IMR-90 (cell line): ENCODE results near the gene DAG1. TPM values are rescaled to one million over a fixed set of nuclear protein-coding genes. Genes with fewer than 3 reads are reported as not detected.

Experiments
- ATAC-seq: fragments of 200-7000 bp; cut with Tn5 transposase; 2 replicates; pipeline ENCODE4 v1.9.1; 2020; ENCODE audit warnings: low read depth, mild to moderate bottlenecking, moderate library complexity
- BruUV-seq: library from RNA; stranded (reverse); fragments of 400-500 nt; replicated peaks from 2 replicates; lab custom pipeline; 2021; lab: Mats Ljungman, UMichigan
- CTCF ChIA-PET: fragments of 300-600 bp; formaldehyde crosslinking; extraction: SDS; loops from one replicate; lab custom pipeline; 2021; ENCODE audit warnings: antibody characterized with exemption; lab: Yijun Ruan, JAX
- POLR2A ChIA-PET: fragments of 300-600 bp; sonication (Branson Sonifier 250); formaldehyde crosslinking; loops from one replicate; lab custom pipeline; 2022; ENCODE audit warnings: antibody characterized with exemption; ENCODE audit not compliant: unreplicated experiment; lab: Charles Lee
- DNase-seq: peaks from one replicate; pipeline ENCODE4 v3.0.0; 2013
- H2AFZ ChIP-seq: replicated peaks from 2 replicates; pipeline ENCODE3; 2013; ENCODE audit warnings: low read length, mild to moderate bottlenecking; ENCODE audit not compliant: poor library complexity
- H2AK5ac ChIP-seq: 2 replicates; pipeline ENCODE4 v1.6.1; 2013; ENCODE audit warnings: low read depth, low read length, inconsistent platforms
- H2AK9ac ChIP-seq: replicated peaks from 2 replicates; pipeline ENCODE3; 2013; ENCODE audit warnings: mild to moderate bottlenecking, low read depth, low read length, moderate library complexity; ENCODE audit not compliant: poor library complexity
- H2BK120ac ChIP-seq: 2 replicates; pipeline ENCODE4 v1.6.1; 2013; ENCODE audit warnings: low read depth, low read length, inconsistent platforms
- H2BK15ac ChIP-seq: 3 replicates; pipeline ENCODE4 v1.6.1; 2013; ENCODE audit warnings: low read depth, low read length, inconsistent platforms
- H2BK20ac ChIP-seq: 2 replicates; pipeline ENCODE4 v1.6.1; 2013; ENCODE audit warnings: low read depth, mild to moderate bottlenecking, inconsistent platforms, low read length, moderate library complexity
- H2BK5ac ChIP-seq: 2 replicates; pipeline ENCODE4 v1.6.1; 2013; ENCODE audit warnings: mild to moderate bottlenecking, low read depth, low read length, inconsistent platforms; ENCODE audit not compliant: poor library complexity, severe bottlenecking
- H3K14ac ChIP-seq: replicated peaks from 2 replicates; pipeline ENCODE4 v1.6.1; 2013; ENCODE audit warnings: low read depth, low read length, inconsistent platforms
- H3K18ac ChIP-seq: 2 replicates; pipeline ENCODE4 v1.6.1; 2013; ENCODE audit warnings: low read depth, low read length, control low read depth
- H3K23ac ChIP-seq: 2 replicates; pipeline ENCODE4 v1.6.1; 2013; ENCODE audit warnings: low read depth, low read length, inconsistent platforms
- H3K27ac ChIP-seq: 2 replicates; pipeline ENCODE4 v1.5.1; 2013; ENCODE audit warnings: mild to moderate bottlenecking, control low read depth, low read length; ENCODE audit not compliant: insufficient read depth
- H3K27me3 ChIP-seq: 2 replicates; pipeline ENCODE4 v1.6.1; 2013; ENCODE audit warnings: low read length; ENCODE audit not compliant: control insufficient read depth, insufficient read depth
- H3K36me3 ChIP-seq: 2 replicates; pipeline ENCODE4 v1.6.1; 2013; ENCODE audit warnings: low read length, mixed read lengths; ENCODE audit not compliant: control insufficient read depth, insufficient read depth
- H3K4ac ChIP-seq: 2 replicates; pipeline ENCODE4 v1.6.1; 2013; ENCODE audit warnings: low read depth, low read length, inconsistent platforms
- H3K4me1 ChIP-seq: 2 replicates; pipeline ENCODE4 v1.6.1; 2013; ENCODE audit warnings: low read length, mixed read lengths; ENCODE audit not compliant: control insufficient read depth, insufficient read depth
- H3K4me2 ChIP-seq: 2 replicates; pipeline ENCODE4 v1.6.1; 2013; ENCODE audit warnings: low read depth, mild to moderate bottlenecking, control low read depth, low read length, moderate library complexity
- H3K4me3 ChIP-seq: 2 replicates; pipeline ENCODE4 v1.5.1; 2013; ENCODE audit warnings: low read depth, mild to moderate bottlenecking, control low read depth, low read length, moderate library complexity; ENCODE audit not compliant: insufficient read depth
- H3K56ac ChIP-seq: 2 replicates; pipeline ENCODE4 v1.6.1; 2013; ENCODE audit warnings: low read length, inconsistent platforms; ENCODE audit not compliant: insufficient read depth; ENCODE audit errors: extremely low read depth
- H3K79me1 ChIP-seq, 2 experiments: 2 replicates each; pipeline ENCODE4 v1.6.1; 2013; ENCODE audit warnings: low read length in 2 of 2, inconsistent platforms in 1 of 2, low read depth in 1 of 2
- H3K9ac ChIP-seq: 2 replicates; pipeline ENCODE4 v1.6.1; 2013; ENCODE audit warnings: low read depth, low read length, control low read depth
- H3K9me1 ChIP-seq: 2 replicates; pipeline ENCODE4 v1.6.1; 2013; ENCODE audit warnings: low read length, inconsistent platforms; ENCODE audit not compliant: insufficient read depth
- H3K9me3 ChIP-seq: 2 replicates; pipeline ENCODE4 v1.6.1; 2013; ENCODE audit warnings: low read length; ENCODE audit not compliant: control insufficient read depth, insufficient read depth
- H4K20me1 ChIP-seq: 2 replicates; pipeline ENCODE4 v1.6.1; 2013; ENCODE audit warnings: low read length, inconsistent platforms; ENCODE audit not compliant: insufficient read depth
- H4K5ac ChIP-seq: 2 replicates; pipeline ENCODE4 v1.6.1; 2013; ENCODE audit warnings: mild to moderate bottlenecking, low read depth, low read length, control low read depth
- H4K8ac ChIP-seq, 2 experiments: 2 replicates each; pipeline ENCODE4 v1.6.1; 2013; ENCODE audit warnings: low read depth in 2 of 2, low read length in 2 of 2, control low read depth in 1 of 2, inconsistent platforms in 1 of 2
- H4K91ac ChIP-seq: 2 replicates; pipeline ENCODE4 v1.6.1; 2013; ENCODE audit warnings: low read depth, low read length, inconsistent platforms; ENCODE audit not compliant: insufficient read depth
- BHLHE40 ChIP-seq: fragments of 150-350 bp; IDR thresholded peaks from 2 replicates; pipeline ENCODE4 v1.6.1; 2016; ENCODE audit warnings: mild to moderate bottlenecking, low read depth, low read length
- CEBPB ChIP-seq: IDR thresholded peaks from 2 replicates; pipeline ENCODE4 v1.6.1; 2012; ENCODE audit warnings: low read depth, low read length, improper control_type of control experiment
- CHD1 ChIP-seq: IDR thresholded peaks from 2 replicates; pipeline ENCODE4 v1.6.1; 2012; ENCODE audit warnings: low read depth, low read length, improper control_type of control experiment
- FOS ChIP-seq: fragments of 150-350 bp; IDR thresholded peaks from 2 replicates; pipeline ENCODE4 v1.6.1; 2016; ENCODE audit warnings: low read depth, low read length
- MAFK ChIP-seq: IDR thresholded peaks from 2 replicates; pipeline ENCODE4 v1.6.1; 2012; ENCODE audit warnings: low read depth, low read length, improper control_type of control experiment
- MAZ ChIP-seq: IDR thresholded peaks from 2 replicates; pipeline ENCODE4 v1.6.1; 2012; ENCODE audit warnings: low read depth, mild to moderate bottlenecking, low read length, improper control_type of control experiment, moderate library complexity, borderline replicate concordance
- MXI1 ChIP-seq: IDR thresholded peaks from 2 replicates; pipeline ENCODE4 v1.6.1; 2012; ENCODE audit warnings: low read depth, mild to moderate bottlenecking, low read length, moderate library complexity, borderline replicate concordance
- NFE2L2 ChIP-seq: fragments of 150-350 bp; IDR thresholded peaks from 2 replicates; pipeline ENCODE4 v1.6.1; 2016; ENCODE audit warnings: low read depth, mild to moderate bottlenecking, low read length
- POLR2A ChIP-seq: IDR thresholded peaks from 2 replicates; pipeline ENCODE4 v1.6.1; 2012; ENCODE audit warnings: mild to moderate bottlenecking, low read depth, low read length
- RAD21 ChIP-seq: IDR thresholded peaks from 2 replicates; pipeline ENCODE4 v1.6.1; 2012; ENCODE audit warnings: low read length, improper control_type of control experiment
- RCOR1 ChIP-seq: IDR thresholded peaks from 2 replicates; pipeline ENCODE4 v1.6.1; 2012; ENCODE audit warnings: mild to moderate bottlenecking, low read length, improper control_type of control experiment; ENCODE audit not compliant: insufficient replicate concordance
- RFX5 ChIP-seq: IDR thresholded peaks from 2 replicates; pipeline ENCODE4 v1.8.0; 2012; ENCODE audit warnings: low read depth, mild to moderate bottlenecking, low read length, moderate library complexity
- SMC3 ChIP-seq: fragments of 150-350 bp; IDR thresholded peaks from 2 replicates; pipeline ENCODE4 v1.6.1; 2016; ENCODE audit warnings: low read depth, mild to moderate bottlenecking, antibody characterized with exemption, low read length, moderate library complexity
- WGBS, 2 experiments: methylation state at CpG; one replicate each; pipeline versions ENCODE4 v1.1.5 to v1.1.7; 2013; ENCODE audit warnings: missing lambda C conversion rate in 2 of 2; ENCODE audit not compliant: insufficient read length in 1 of 2; ENCODE audit errors: extremely low coverage in 2 of 2; 5-methylcytosine and 5-hydroxymethylcytosine counted together
- dilution Hi-C: fragments of 300-500 bp; cut with HindIII; formaldehyde crosslinking; loops from one replicate; pipeline ENCODE4 v1.14.3; 2018; ENCODE audit warnings: low sequenced_read_pairs; ENCODE audit not compliant: unreplicated experiment
- in situ Hi-C: fragments of 300-500 bp; cut with MboI; formaldehyde crosslinking; loops from 3 replicates; pipeline ENCODE4 v1.14.3; 2019; ENCODE audit warnings: low sequenced_read_pairs, inconsistent platforms, mixed read lengths
- intact Hi-C: fragments of 100-400 bp; cut with micrococcal nuclease; formaldehyde crosslinking; loops from 2 replicates; pipeline ENCODE4 v1.10.0; 2022
- polyA plus RNA-seq, 3 experiments: library from polyadenylated mRNA; depleted of rRNA; stranded (reverse); fragments of >200 nt; gene quantifications; 2 replicates each; pipeline ENCODE4 v1.2.3, GENCODE V29; 2012; ENCODE audit warnings: low replicate concordance in 1 of 3
- total RNA-seq: library from RNA; depleted of rRNA; stranded (reverse); fragments of >200 nt; gene quantifications from 2 replicates; pipeline ENCODE4 v1.2.3, GENCODE V29; 2012
- TF ChIP-seq, protein P1 (sequence below): fragments of 150-350 bp; IDR thresholded peaks from 2 replicates; pipeline ENCODE4 v1.6.1; 2017; ENCODE audit warnings: mild to moderate bottlenecking, antibody characterized with exemption, low read length, low read depth
- TF ChIP-seq, protein P2 (sequence below): conservative IDR thresholded peaks from 2 replicates; pipeline ENCODE4 v1.5.1; 2012; ENCODE audit warnings: mild to moderate bottlenecking, low read depth, low read length, improper control_type of control experiment
- TF ChIP-seq, protein P3 (sequence below): fragments of 150-350 bp; IDR thresholded peaks from 2 replicates; pipeline ENCODE4 v1.6.1; 2016; ENCODE audit warnings: low read depth, mild to moderate bottlenecking, low read length, moderate library complexity, borderline replicate concordance

DAG1 gene
- total and polyA plus RNA-seq, 2 of the 4 experiments (the other 2 are of a cell fraction): 31.0 to 40.2 TPM

DNA sequence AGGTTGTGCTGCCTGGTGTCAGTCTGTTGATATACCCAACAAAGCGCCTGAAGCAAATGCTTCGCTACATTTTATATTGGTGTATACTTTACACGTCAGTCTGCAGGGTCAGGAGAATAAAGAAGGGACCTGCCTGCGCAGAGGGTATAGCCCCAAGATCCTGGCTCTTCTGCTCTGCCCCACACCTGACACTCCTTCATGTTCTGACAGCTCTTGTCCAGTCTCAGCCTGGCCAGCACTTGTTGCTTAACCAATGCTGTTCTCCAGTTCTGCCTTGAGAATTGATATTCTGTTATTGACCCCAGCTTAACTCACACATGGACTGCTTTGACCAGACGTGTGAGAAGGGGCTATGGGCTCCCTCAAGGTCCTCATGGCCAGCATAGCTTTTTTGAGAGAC is 48.4 kb downstream of the DAG1 start:
- ATAC-seq: no peak
- H2AK9ac ChIP-seq: no peak overlapping the region
- H2AK5ac ChIP-seq: no peak overlapping the region
- no peak overlapping the region for H3K27ac ChIP-seq
- H3K4me3 ChIP-seq: no peak overlapping the region
- no TSS peak for BruUV-seq
- H4K5ac ChIP-seq: no peak overlapping the region
- H3K9me3 ChIP-seq: no peaks in the 10 kb centered on the region
- H3K4ac ChIP-seq: no peak overlapping the region
- ChIA-PET POLR2A (no interaction called here), CTCF (no interaction called here)
- no peak overlapping the region for H2BK20ac ChIP-seq
- no peak overlapping the region for H4K91ac ChIP-seq
- H4K20me1 ChIP-seq: 0 out of 2 replicates have a peak, but pooled peaks cover 4% of the 10 kb centered on the region
- H3K23ac ChIP-seq: no peak overlapping the region
- no peak overlapping the region for H4K8ac ChIP-seq
- no peak overlapping the region for H3K9ac ChIP-seq
- H3K4me1 ChIP-seq: no peaks in the 10 kb centered on the region
- H3K4me2 ChIP-seq: no peak overlapping the region
- H2AFZ ChIP-seq: no peak overlapping the region
- H2BK15ac ChIP-seq: no peak overlapping the region
- peaks cover 4 to 29% of the 10 kb centered on the region in 2 experiments; a peak in 3 of 4 replicates for H3K79me1 ChIP-seq
- peaks cover 2% of the 10 kb centered on the region; the same call in 1 of the 2 replicates for H3K36me3 ChIP-seq
- no peak overlapping the region for H2BK5ac ChIP-seq
- no peak overlapping the region for H3K14ac ChIP-seq
- H2BK120ac ChIP-seq: no peak overlapping the region
- peaks cover 6% of the 10 kb centered on the region for H3K9me1 ChIP-seq
- dilution Hi-C loops: no loop called here
- H3K18ac ChIP-seq: no peak overlapping the region
- in situ Hi-C loops: no loop called here
- H3K27me3 ChIP-seq: no peaks in the 10 kb centered on the region
- WGBS, 2 experiments: 100% methylated on average over 2 of the region's 5 CpGs; no CpG with 5 or more reads in 1 of the 2 experiments
- intact Hi-C loops: no loop called here
- TF ChIP-seq, protein P1, sequence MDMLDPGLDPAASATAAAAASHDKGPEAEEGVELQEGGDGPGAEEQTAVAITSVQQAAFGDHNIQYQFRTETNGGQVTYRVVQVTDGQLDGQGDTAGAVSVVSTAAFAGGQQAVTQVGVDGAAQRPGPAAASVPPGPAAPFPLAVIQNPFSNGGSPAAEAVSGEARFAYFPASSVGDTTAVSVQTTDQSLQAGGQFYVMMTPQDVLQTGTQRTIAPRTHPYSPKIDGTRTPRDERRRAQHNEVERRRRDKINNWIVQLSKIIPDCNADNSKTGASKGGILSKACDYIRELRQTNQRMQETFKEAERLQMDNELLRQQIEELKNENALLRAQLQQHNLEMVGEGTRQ: no peak
- TF ChIP-seq CEBPB (no peak), MAZ (no peak), CHD1 (no peak), FOS (no peak), RCOR1 (no peak), RFX5 (no peak), BHLHE40 (no peak), MXI1 (no peak), POLR2A (no peak), MAFK (no peak), RAD21 (no peak), SMC3 (no peak), NFE2L2 (no peak)
- TF ChIP-seq, protein P2, sequence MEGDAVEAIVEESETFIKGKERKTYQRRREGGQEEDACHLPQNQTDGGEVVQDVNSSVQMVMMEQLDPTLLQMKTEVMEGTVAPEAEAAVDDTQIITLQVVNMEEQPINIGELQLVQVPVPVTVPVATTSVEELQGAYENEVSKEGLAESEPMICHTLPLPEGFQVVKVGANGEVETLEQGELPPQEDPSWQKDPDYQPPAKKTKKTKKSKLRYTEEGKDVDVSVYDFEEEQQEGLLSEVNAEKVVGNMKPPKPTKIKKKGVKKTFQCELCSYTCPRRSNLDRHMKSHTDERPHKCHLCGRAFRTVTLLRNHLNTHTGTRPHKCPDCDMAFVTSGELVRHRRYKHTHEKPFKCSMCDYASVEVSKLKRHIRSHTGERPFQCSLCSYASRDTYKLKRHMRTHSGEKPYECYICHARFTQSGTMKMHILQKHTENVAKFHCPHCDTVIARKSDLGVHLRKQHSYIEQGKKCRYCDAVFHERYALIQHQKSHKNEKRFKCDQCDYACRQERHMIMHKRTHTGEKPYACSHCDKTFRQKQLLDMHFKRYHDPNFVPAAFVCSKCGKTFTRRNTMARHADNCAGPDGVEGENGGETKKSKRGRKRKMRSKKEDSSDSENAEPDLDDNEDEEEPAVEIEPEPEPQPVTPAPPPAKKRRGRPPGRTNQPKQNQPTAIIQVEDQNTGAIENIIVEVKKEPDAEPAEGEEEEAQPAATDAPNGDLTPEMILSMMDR: no peak
- TF ChIP-seq, protein P3, sequence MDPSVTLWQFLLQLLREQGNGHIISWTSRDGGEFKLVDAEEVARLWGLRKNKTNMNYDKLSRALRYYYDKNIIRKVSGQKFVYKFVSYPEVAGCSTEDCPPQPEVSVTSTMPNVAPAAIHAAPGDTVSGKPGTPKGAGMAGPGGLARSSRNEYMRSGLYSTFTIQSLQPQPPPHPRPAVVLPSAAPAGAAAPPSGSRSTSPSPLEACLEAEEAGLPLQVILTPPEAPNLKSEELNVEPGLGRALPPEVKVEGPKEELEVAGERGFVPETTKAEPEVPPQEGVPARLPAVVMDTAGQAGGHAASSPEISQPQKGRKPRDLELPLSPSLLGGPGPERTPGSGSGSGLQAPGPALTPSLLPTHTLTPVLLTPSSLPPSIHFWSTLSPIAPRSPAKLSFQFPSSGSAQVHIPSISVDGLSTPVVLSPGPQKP: no peak
- H3K56ac ChIP-seq: no peak overlapping the region
- DNase-seq: no peak
